RWPE1 (cell line): ENCODE data around the gene DLGAP5.

Experiments
- CTCF ChIA-PET: fragments of 350-600 bp; sonication (Branson Sonifier 250); formaldehyde crosslinking; extraction: SDS; loops from one replicate; lab custom pipeline; 2021; lab: Yijun Ruan, JAX
- POLR2A ChIA-PET: fragments of 400-600 bp; formaldehyde crosslinking; extraction: SDS; loops from one replicate; lab custom pipeline; 2020; ENCODE audit warnings: antibody characterized with exemption; ENCODE audit not compliant: low non-redundant PET; lab: Yijun Ruan, JAX
- DNase-seq: peaks from one replicate; pipeline ENCODE4 v3.0.0; 2012; ENCODE audit warnings: low spot score
- H3K27ac ChIP-seq: fragments of 450-650 bp; 2 replicates; pipeline ENCODE4 v1.5.1; 2017
- TF ChIP-seq, protein P1 (sequence below): fragments of 450-650 bp; conservative IDR thresholded peaks from 2 replicates; pipeline ENCODE4 v1.5.1; 2017; ENCODE audit warnings: low read depth, mild to moderate bottlenecking

DLGAP5 gene

GRCh38 chr14:55228261-55228660 is 36.9 kb upstream of the DLGAP5 start:
- POLR2A ChIA-PET: no interaction called here
- CTCF ChIA-PET: no interaction called here
- H3K27ac ChIP-seq: no peak overlapping the region
- TF ChIP-seq, protein P1, sequence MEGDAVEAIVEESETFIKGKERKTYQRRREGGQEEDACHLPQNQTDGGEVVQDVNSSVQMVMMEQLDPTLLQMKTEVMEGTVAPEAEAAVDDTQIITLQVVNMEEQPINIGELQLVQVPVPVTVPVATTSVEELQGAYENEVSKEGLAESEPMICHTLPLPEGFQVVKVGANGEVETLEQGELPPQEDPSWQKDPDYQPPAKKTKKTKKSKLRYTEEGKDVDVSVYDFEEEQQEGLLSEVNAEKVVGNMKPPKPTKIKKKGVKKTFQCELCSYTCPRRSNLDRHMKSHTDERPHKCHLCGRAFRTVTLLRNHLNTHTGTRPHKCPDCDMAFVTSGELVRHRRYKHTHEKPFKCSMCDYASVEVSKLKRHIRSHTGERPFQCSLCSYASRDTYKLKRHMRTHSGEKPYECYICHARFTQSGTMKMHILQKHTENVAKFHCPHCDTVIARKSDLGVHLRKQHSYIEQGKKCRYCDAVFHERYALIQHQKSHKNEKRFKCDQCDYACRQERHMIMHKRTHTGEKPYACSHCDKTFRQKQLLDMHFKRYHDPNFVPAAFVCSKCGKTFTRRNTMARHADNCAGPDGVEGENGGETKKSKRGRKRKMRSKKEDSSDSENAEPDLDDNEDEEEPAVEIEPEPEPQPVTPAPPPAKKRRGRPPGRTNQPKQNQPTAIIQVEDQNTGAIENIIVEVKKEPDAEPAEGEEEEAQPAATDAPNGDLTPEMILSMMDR: no peak
- no peak for DNase-seq

DNA sequence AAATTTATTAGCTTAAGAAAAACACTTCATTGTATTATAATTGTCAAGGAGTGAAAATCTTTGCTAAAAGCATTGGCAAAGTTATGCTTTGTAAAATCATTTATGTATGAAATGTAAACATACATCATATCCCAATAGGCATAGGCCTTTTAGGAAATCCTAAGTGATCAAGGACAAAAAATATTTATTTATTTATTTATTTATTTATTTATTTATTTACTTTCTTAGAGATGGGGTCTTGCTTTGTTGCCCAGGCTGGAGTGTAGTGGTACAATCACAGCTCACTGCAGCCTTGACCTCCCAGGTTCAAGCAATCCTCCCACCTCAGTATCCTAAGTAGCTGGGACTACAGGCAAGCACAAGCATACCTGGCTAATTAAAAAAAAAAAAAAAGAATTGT is 32.0 kb upstream of the DLGAP5 start:
- H3K27ac ChIP-seq: no peak overlapping the region
- POLR2A ChIA-PET: no interaction called here
- CTCF ChIA-PET: no interaction called here
- no peak for DNase-seq
- TF ChIP-seq, protein P1: no peak

- DNase-seq: peak; percentile 5
- POLR2A ChIA-PET: no interaction called here
- CTCF ChIA-PET: no interaction called here
- H3K27ac ChIP-seq: no peak overlapping the region
- TF ChIP-seq, protein P1: no peak
Observed at GRCh38 chr14:55221968-55222367, 30.6 kb upstream of the DLGAP5 start.

DNA sequence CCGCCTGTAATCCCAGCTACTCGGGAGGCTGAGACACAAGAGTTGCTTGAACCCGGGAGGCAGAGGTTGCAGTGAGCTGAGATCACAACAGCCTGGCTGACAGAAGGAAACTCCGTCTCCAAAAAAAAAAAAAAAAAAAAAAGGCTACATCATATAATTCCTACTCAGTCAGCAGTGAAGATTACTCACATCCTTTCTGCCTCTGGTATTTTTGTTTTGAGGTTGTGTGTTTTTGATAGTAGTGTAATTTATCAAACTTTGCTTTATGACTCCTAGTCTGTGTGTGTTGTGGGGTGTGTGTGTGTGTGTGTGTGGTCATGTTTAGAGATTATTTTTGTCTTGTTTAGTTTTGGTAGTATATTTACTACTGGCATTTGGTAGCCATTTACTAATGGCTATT is 29.8 kb upstream of the DLGAP5 start:
- TF ChIP-seq, protein P1: no peak
- peak; percentile 23 for DNase-seq
- no peak overlapping the region for H3K27ac ChIP-seq
- ChIA-PET CTCF (no interaction called here), POLR2A (no interaction called here)

DNA sequence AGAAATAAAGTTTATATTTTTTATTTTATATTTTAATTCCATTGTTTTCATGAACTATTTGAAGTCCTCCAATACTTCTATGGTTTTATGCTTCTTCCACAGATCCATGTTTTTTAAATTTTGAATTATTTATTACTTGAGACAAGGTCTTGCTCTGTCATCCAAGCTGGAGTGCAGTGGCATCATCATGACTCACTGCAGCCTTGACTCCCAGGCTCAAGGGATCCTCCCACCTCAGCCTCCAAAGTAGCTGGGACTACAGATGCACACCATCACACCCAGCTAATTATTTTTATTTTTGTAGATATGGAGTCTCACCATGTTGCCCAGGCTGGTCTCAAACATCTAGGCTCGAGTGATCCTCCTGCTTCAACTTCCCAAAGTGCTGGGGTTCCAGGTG is 28.8 kb upstream of the DLGAP5 start:
- TF ChIP-seq, protein P1: no peak
- ChIA-PET CTCF (no interaction called here), POLR2A (no interaction called here)

DNA sequence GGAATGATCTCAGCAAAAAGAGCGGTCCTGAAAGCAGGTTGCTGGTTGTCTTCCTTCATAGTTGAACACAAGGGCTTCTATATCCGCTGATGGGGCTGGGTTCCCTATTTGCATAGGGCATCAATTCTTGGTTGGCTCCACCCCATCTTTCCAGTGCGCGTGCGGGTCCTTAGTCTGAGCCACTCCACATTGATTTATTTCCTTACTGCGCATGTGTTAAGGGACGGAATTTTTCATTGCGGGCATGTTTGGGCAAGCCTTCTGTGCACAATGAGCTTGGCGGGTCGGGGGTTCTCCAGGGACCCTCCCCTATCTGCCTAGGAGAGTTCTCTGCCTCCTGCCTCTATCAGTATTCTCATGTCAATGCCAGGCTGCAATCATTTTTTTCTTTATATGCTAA is 21.2 kb upstream of the DLGAP5 start:
- ChIA-PET CTCF (interaction anchor here (0.9 to 1.1 kb wide), 4 partner anchors 58 to 225 kb away, joined by 3 to 4 read pairs (median 3); partner anchors contain the start of gene FBXO34), POLR2A (no interaction called here)
- TF ChIP-seq, protein P1: no peak
- no peak for DNase-seq
- no peak overlapping the region for H3K27ac ChIP-seq

More for the DNA sequence above, 28.8 kb upstream of the DLGAP5 start:
- no peak overlapping the region for H3K27ac ChIP-seq
- DNase-seq: no peak
